Sigmoid colon (tissue), 7 donors: ENCODE data around the gene SERP1. TPM values are rescaled to one million over a fixed set of nuclear protein-coding genes. Genes with fewer than 3 reads are reported as not detected.

Experiments used
- DNase-seq: peaks from one replicate; pipeline ENCODE4 v3.0.0-alpha.2; 2019
- H3K27ac ChIP-seq, 4 donors: fragments of 200-600 bp; sonication (generic); one replicate each; pipeline ENCODE4 v1.5.1; 2016 to 2019; ENCODE audit warnings: mild to moderate bottlenecking in 1 of 4
- H3K27me3 ChIP-seq, 3 donors: fragments of 200-600 bp; sonication (generic); one replicate each; pipeline ENCODE4 v1.5.1; 2019; ENCODE audit warnings: mild to moderate bottlenecking in 1 of 3
- H3K36me3 ChIP-seq, 4 donors: fragments of 200-600 bp; sonication (generic); one replicate each; pipeline ENCODE4 v1.5.1; 2016 to 2019
- H3K4me1 ChIP-seq, 4 donors: fragments of 200-600 bp; sonication (generic); one replicate each; pipeline ENCODE4 v1.5.1; 2017 to 2019
- H3K4me3 ChIP-seq, 4 donors: fragments of 200-600 bp; sonication (generic); one replicate each; pipeline ENCODE4 v1.5.1; 2017 to 2019; ENCODE audit warnings: mild to moderate bottlenecking in 2 of 4, moderate library complexity in 1 of 4
- H3K9me3 ChIP-seq, 4 donors: fragments of 200-600 bp in 3 of 4; sonication (generic) in 3 of 4; one replicate each; pipeline versions ENCODE4 v1.5.1 to v1.6.1; 2013 to 2019
- EP300 ChIP-seq, 4 donors: sonication (generic); formaldehyde crosslinking; IDR thresholded peaks; one replicate each; pipeline ENCODE4 v1.6.1; 2017; ENCODE audit warnings: antibody characterized with exemption in 4 of 4
- POLR2A ChIP-seq, 2 donors: fragments of 450-650 bp; IDR thresholded peaks; one replicate each; pipeline ENCODE4 v1.6.1; 2016; ENCODE audit warnings: antibody characterized with exemption in 2 of 2, mild to moderate bottlenecking in 2 of 2, moderate library complexity in 2 of 2
- POLR2AphosphoS5 ChIP-seq, 4 donors: sonication (generic); formaldehyde crosslinking; IDR thresholded peaks; one replicate each; pipeline ENCODE4 v1.6.1; 2017; ENCODE audit warnings: antibody characterized with exemption in 4 of 4
- WGBS, 2 donors: extraction: QIAGEN DNeasy Blood & Tissue Kit; methylation state at CpG; one replicate each; pipeline ENCODE4 v1.1.7; 2013; 5-methylcytosine and 5-hydroxymethylcytosine counted together
- intact Hi-C: fragments of 100-400 bp; cut with DNase I; formaldehyde crosslinking; loops from one replicate; pipeline ENCODE4 v1.15.1; 2023
- polyA plus RNA-seq, 3 donors: library from polyadenylated mRNA; stranded (reverse); fragments of 200-250 nt; gene quantifications; one replicate each; pipeline ENCODE4 v1.2.3, GENCODE V29; 2013
- total RNA-seq, 4 donors: library from RNA; depleted of rRNA; stranded (reverse); fragments of >200 nt; gene quantifications; one replicate each; pipeline ENCODE4 v1.1.0, GENCODE V29; 2016
- TF ChIP-seq, protein P1 (sequence below), 4 experiments: fragments of 450-650 bp in 3 of 4; fragments of 200-600 bp in 1 of 4; IDR thresholded peaks; one replicate each; pipeline ENCODE4 v1.5.1; 2016 to 2019; ENCODE audit warnings: antibody characterized with exemption in 4 of 4, mild to moderate bottlenecking in 3 of 4, moderate library complexity in 2 of 4
- donor health status: healthy with polysubstance abuse.
- donor health status: Bipolar disorder and iron deficiency.
- donor health status: healthy.

The SERP1 gene
- total and polyA plus RNA-seq, 7 donors, result 92.0 to 197 (median 140) TPM

DNA sequence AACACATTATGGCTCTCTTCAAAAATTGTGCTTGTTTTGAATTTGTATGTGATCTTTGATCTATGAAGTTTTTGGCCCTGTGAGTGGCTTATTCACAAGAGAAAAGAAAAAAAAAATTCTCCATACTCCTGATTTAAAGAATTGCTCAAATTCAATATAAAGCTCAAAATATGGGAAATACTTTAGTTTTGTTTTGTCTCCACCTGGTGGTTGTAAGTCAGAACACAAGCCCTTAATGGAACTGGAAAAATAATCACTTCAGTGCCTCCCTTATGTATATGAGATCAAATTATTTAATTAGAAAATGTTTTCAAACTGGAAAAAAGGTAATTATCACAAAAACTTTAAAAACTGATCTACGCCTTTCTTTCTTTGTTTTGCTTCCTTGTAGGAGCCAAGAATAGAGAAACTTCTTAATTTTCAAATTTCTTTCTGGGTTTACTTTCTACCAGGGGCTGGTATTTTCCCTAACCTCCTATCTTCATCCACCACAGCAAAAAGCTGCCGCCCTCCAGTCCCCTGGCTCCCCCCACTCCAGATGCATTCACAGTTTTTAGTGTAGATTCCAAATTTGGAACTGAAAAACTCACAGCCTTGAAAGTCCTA, 50.6 kb downstream of the SERP1 start:
- DNase-seq, result no peak
- Histone ChIP-seq H3K27ac (no peak overlapping the region), H3K9me3 (no peaks in the 10 kb centered on the region), H3K4me1 (no peaks in the 10 kb centered on the region), H3K27me3 (no peaks in the 10 kb centered on the region), H3K4me3 (no peak overlapping the region), H3K36me3 (no peaks in the 10 kb centered on the region)
- TF ChIP-seq, protein P1, sequence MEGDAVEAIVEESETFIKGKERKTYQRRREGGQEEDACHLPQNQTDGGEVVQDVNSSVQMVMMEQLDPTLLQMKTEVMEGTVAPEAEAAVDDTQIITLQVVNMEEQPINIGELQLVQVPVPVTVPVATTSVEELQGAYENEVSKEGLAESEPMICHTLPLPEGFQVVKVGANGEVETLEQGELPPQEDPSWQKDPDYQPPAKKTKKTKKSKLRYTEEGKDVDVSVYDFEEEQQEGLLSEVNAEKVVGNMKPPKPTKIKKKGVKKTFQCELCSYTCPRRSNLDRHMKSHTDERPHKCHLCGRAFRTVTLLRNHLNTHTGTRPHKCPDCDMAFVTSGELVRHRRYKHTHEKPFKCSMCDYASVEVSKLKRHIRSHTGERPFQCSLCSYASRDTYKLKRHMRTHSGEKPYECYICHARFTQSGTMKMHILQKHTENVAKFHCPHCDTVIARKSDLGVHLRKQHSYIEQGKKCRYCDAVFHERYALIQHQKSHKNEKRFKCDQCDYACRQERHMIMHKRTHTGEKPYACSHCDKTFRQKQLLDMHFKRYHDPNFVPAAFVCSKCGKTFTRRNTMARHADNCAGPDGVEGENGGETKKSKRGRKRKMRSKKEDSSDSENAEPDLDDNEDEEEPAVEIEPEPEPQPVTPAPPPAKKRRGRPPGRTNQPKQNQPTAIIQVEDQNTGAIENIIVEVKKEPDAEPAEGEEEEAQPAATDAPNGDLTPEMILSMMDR (IDR thresholded peaks at IDR 0.05), result peak; percentile 38 to 81 (median 70)
- no peak for TF ChIP-seq POLR2A (IDR thresholded peaks at IDR 0.05)
- intact Hi-C loops, result loop anchor here (1.0 to 5.0 kb wide), 4 partner anchors 85 to 528 kb away; no protein-coding TSS in a partner anchor
- WGBS, 2 donors, result 3 to 7% methylated on average over 2 of the region's 2 CpGs

DNA sequence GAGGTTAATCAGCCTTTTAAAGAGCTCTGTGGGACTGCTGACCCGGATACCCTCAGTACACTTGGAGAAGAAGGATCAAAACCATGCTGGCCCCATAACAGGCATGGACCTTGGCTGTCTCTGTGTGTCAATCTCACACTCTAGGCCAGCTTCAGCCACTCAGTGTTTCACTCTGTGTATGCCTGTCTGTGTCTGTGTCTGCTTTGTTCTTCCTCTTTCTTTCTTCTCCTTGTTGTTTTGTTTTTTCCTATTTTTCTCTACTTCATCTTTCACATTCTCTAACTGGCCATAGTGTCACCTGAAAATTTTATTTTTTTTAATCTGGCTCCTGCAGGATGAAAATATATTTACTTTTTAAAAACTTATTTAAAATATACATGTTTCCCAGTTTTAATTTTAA, 51.1 kb downstream of the SERP1 start:
- intact Hi-C loops, result loop anchor here (1.0 to 5.0 kb wide), 4 partner anchors 85 to 528 kb away; no protein-coding TSS in a partner anchor
- H3K4me3 ChIP-seq, result no peak overlapping the region

DNA sequence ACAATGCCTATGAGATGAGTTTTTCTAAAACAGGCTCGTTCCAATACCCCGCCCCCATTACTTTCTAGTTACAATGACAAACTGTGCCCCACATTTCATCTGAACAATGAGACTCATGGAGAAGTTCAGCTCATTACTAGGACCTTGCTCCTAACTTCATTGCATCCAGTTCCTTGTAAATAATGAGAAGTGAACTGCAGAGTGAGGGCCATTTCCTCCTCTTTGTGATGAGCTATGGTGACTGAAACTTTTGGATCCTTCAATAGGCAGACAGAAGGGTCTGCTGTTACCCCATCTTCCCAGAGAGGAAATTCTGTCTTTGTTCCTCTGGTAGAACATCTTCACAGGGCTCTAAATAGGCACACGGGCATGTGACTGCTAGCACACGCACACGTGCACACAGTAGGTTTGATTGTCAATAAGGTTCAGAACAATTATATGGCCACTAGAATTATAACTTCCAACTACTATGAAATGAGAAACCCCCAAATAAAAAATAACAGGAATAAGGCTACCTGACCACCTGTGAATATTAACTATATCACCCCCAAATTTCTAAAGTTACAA, 51.8 kb downstream of the SERP1 start:
- Histone ChIP-seq H3K9me3 (no peaks in the 10 kb centered on the region), H3K27ac (no peak overlapping the region), H3K27me3 (no peaks in the 10 kb centered on the region), H3K4me1 (no peaks in the 10 kb centered on the region), H3K4me3 (no peak overlapping the region), H3K36me3 (no peaks in the 10 kb centered on the region)
- TF ChIP-seq, protein P1 (IDR thresholded peaks at IDR 0.05), result no peak
- TF ChIP-seq EP300 (IDR thresholded peaks at IDR 0.05) (no peak), POLR2AphosphoS5 (IDR thresholded peaks at IDR 0.05) (no peak), POLR2A (IDR thresholded peaks at IDR 0.05) (no peak)
- intact Hi-C loops, result loop anchor here (2.0 kb wide), 1 partner anchor 208 kb away; no protein-coding TSS in a partner anchor
- 91 to 96% methylated on average over 5 of the region's 5 CpGs for WGBS, 2 donors
- DNase-seq, result no peak

More for the DNA sequence above, 51.1 kb downstream of the SERP1 start:
- WGBS, 2 donors, result 80 to 85% methylated on average over 1 of the region's 1 CpG
- H3K27ac ChIP-seq, result no peak overlapping the region
- TF ChIP-seq EP300 (IDR thresholded peaks at IDR 0.05) (no peak), POLR2A (IDR thresholded peaks at IDR 0.05) (no peak), POLR2AphosphoS5 (IDR thresholded peaks at IDR 0.05) (no peak)
- TF ChIP-seq, protein P1 (IDR thresholded peaks at IDR 0.05), result no peak
- H3K27me3 ChIP-seq, result no peaks in the 10 kb centered on the region
- DNase-seq, result no peak
- no peaks in the 10 kb centered on the region for H3K36me3 ChIP-seq
- H3K9me3 ChIP-seq, result no peaks in the 10 kb centered on the region
- H3K4me1 ChIP-seq, result no peaks in the 10 kb centered on the region

Other genes with a start within 250 kb of the SERP1 start
- gene TSC22D2, start 138.2 kb downstream of the SERP1 start, total RNA-seq, result 10 to 100 TPM; 14.6 to 24.9 (median 17.8) TPM
- 10 to 100 TPM in 1 of 3 donors, 1 to 10 TPM in 2; 6.6 to 12.5 (median 8.0) TPM for gene TSC22D2, start 138.2 kb downstream of the SERP1 start, polyA plus RNA-seq
- 100 to 1,000 TPM; 147 to 228 (median 160) TPM for gene EIF2A, start 291 bp upstream of the SERP1 start, total RNA-seq
- gene EIF2A, start 291 bp upstream of the SERP1 start, polyA plus RNA-seq, result 10 to 100 TPM; 49.3 to 79.8 (median 77.5) TPM
- 100 to 1,000 TPM in 2 of 4 donors, 10 to 100 TPM in 2; 80.4 to 126 (median 110) TPM for gene SELENOT, start 56.8 kb upstream of the SERP1 start, total RNA-seq
- 10 to 100 TPM; 52.9 to 73.6 (median 57.1) TPM for gene SELENOT, start 56.8 kb upstream of the SERP1 start, polyA plus RNA-seq
- gene ERICH6, start 157.4 kb upstream of the SERP1 start, total RNA-seq, result not detected
- not detected for gene ERICH6, start 157.4 kb upstream of the SERP1 start, polyA plus RNA-seq
- 10 to 100 TPM; 21.2 to 35.0 (median 24.5) TPM for gene SIAH2, start 216.7 kb upstream of the SERP1 start, total RNA-seq
- 10 to 100 TPM; 12.0 to 19.1 (median 15.0) TPM for gene SIAH2, start 216.7 kb upstream of the SERP1 start, polyA plus RNA-seq